Measurements from ENCODE around the gene IRGC.

GRCh38 chr19:43721469-43722048, 5.7 kb downstream of the IRGC start:
- no peak for TF ChIP-seq CTCF (conservative IDR thresholded peaks at IDR 0.05 in 1 of 2, IDR thresholded peaks at IDR 0.05 in 1 of 2; ENCODE audit: extremely low read depth in 1 of 2, insufficient read depth in 1 of 2, low read depth in 1 of 2, low read length in 2 of 2)
- no peak for TF ChIP-seq EZH2 (IDR thresholded peaks at IDR 0.05; ENCODE audit: borderline replicate concordance, low read length)

All from mammary epithelial cell (primary cell).